GM23338 (cell line): Measurements from ENCODE around the gene ZNF844. TPM values are rescaled to one million over a fixed set of nuclear protein-coding genes. Genes with fewer than 3 reads are reported as not detected.

Experiments
- ATAC-seq: fragments of 200-7000 bp; cut with Tn5 transposase; 3 replicates; pipeline ENCODE4 v1.9.1; 2020
- DNase-seq: peaks from one replicate; pipeline ENCODE4 v3.0.0-alpha.2; 2015; ENCODE audit warnings: low spot score
- H2AFZ ChIP-seq: fragments of 200-600 bp; sonication (generic); 2 replicates; pipeline ENCODE4 v1.8.0; 2016; ENCODE audit warnings: antibody characterized with exemption, mild to moderate bottlenecking, moderate library complexity
- H3F3A ChIP-seq: fragments of 200-600 bp; sonication (generic); replicated peaks from 2 replicates; pipeline ENCODE4 v1.8.0; 2017; ENCODE audit warnings: antibody characterized with exemption, mixed run types, low read depth
- H3K27ac ChIP-seq: fragments of 200-600 bp; sonication (generic); 2 replicates; pipeline ENCODE4 v1.6.1; 2016; ENCODE audit warnings: low read depth
- H3K27me3 ChIP-seq: fragments of 200-600 bp; sonication (generic); 2 replicates; pipeline ENCODE4 v1.8.0; 2016; ENCODE audit warnings: mild to moderate bottlenecking, mixed run types, moderate library complexity; ENCODE audit not compliant: insufficient read depth
- H3K36me3 ChIP-seq: fragments of 200-600 bp; sonication (generic); 2 replicates; pipeline ENCODE4 v1.8.0; 2016; ENCODE audit warnings: mild to moderate bottlenecking; ENCODE audit not compliant: insufficient read depth
- H3K4me1 ChIP-seq: fragments of 200-600 bp; sonication (generic); 2 replicates; pipeline ENCODE4 v1.8.0; 2016; ENCODE audit warnings: mild to moderate bottlenecking, moderate library complexity; ENCODE audit not compliant: insufficient read depth
- H3K4me2 ChIP-seq: fragments of 200-600 bp; sonication (generic); 2 replicates; pipeline ENCODE4 v1.7.1; 2017; ENCODE audit warnings: mixed run types
- H3K4me3 ChIP-seq: fragments of 200-600 bp; sonication (generic); 2 replicates; pipeline ENCODE4 v1.6.1; 2016; ENCODE audit warnings: mixed run types
- H3K79me2 ChIP-seq: fragments of 200-600 bp; sonication (generic); replicated peaks from 2 replicates; pipeline ENCODE4 v1.8.0; 2017; ENCODE audit warnings: mild to moderate bottlenecking; ENCODE audit not compliant: insufficient read depth
- H3K9me2 ChIP-seq: fragments of 200-600 bp; sonication (generic); 2 replicates; pipeline ENCODE4 v1.8.0; 2017; ENCODE audit not compliant: insufficient read depth
- H4K20me1 ChIP-seq: fragments of 200-600 bp; sonication (generic); replicated peaks from 2 replicates; pipeline ENCODE4 v1.8.0; 2017; ENCODE audit warnings: mild to moderate bottlenecking; ENCODE audit not compliant: insufficient read depth
- H3K27ac Mint-ChIP-seq: 2 replicates; pipeline ENCODE4 v1.8.0; 2020; ENCODE audit warnings: inconsistent platforms, mild to moderate bottlenecking, moderate library complexity, mixed read lengths
- H3K27me3 Mint-ChIP-seq: 3 replicates; pipeline ENCODE4 v1.8.0; 2022; ENCODE audit warnings: low read depth, mild to moderate bottlenecking, moderate library complexity, mixed read lengths, inconsistent platforms; ENCODE audit not compliant: insufficient read depth, poor library complexity
- H3K36me3 Mint-ChIP-seq: 3 replicates; pipeline ENCODE4 v1.8.0; 2021; ENCODE audit warnings: low read depth, mild to moderate bottlenecking, inconsistent platforms, moderate library complexity, mixed read lengths
- H3K4me1 Mint-ChIP-seq: 3 replicates; pipeline ENCODE4 v1.8.0; 2020; ENCODE audit warnings: mild to moderate bottlenecking, inconsistent platforms, mixed read lengths
- H3K4me3 Mint-ChIP-seq: 3 replicates; pipeline ENCODE4 v1.8.0; 2021; ENCODE audit warnings: moderate library complexity, mild to moderate bottlenecking, inconsistent platforms, mixed read lengths
- H3K9me3 Mint-ChIP-seq: 3 replicates; pipeline ENCODE4 v1.8.0; 2020; ENCODE audit warnings: moderate library complexity, mild to moderate bottlenecking, inconsistent platforms, mixed read lengths
- CREB1 ChIP-seq: fragments of 250-450 bp; sonication (Bioruptor Pico); IDR thresholded peaks from 2 replicates; pipeline ENCODE4 v1.5.0; 2020; ENCODE audit warnings: low read depth, mild to moderate bottlenecking, moderate library complexity
- EZH2 ChIP-seq: fragments of 200-600 bp; sonication (generic); IDR thresholded peaks from one replicate; pipeline ENCODE4 v1.8.0; 2017; ENCODE audit warnings: antibody characterized with exemption, mild to moderate bottlenecking, low read depth; ENCODE audit not compliant: unreplicated experiment
- EZH2phosphoT487 ChIP-seq: fragments of 200-600 bp; sonication (generic); IDR thresholded peaks from one replicate; pipeline ENCODE4 v1.8.1; 2018; ENCODE audit warnings: antibody characterized with exemption; ENCODE audit not compliant: unreplicated experiment
- JUNB ChIP-seq: IDR thresholded peaks from one replicate; pipeline ENCODE4 v1.6.1; 2016; ENCODE audit warnings: antibody characterized with exemption; ENCODE audit not compliant: unreplicated experiment
- NANOG ChIP-seq: IDR thresholded peaks from 2 replicates; pipeline ENCODE4 v1.6.1; 2016; ENCODE audit warnings: antibody characterized with exemption, borderline replicate concordance
- POLR2AphosphoS5 ChIP-seq: IDR thresholded peaks from 2 replicates; pipeline ENCODE4 v1.6.1; 2016; ENCODE audit warnings: antibody characterized with exemption, low read depth
- STAT1 ChIP-seq: IDR thresholded peaks from one replicate; pipeline ENCODE4 v1.6.1; 2016; ENCODE audit warnings: antibody characterized with exemption; ENCODE audit not compliant: unreplicated experiment
- ZNF331 ChIP-seq: fragments of 250-450 bp; sonication (Bioruptor Pico); IDR thresholded peaks from 2 replicates; pipeline ENCODE4 v1.5.0; 2020; ENCODE audit warnings: low read depth, mild to moderate bottlenecking, moderate library complexity
- ZNF462 ChIP-seq: fragments of 250-450 bp; sonication (Bioruptor Pico); IDR thresholded peaks from 2 replicates; pipeline ENCODE4 v1.5.0; 2020; ENCODE audit warnings: mild to moderate bottlenecking, moderate library complexity
- polyA plus RNA-seq: library from polyadenylated mRNA; unstranded; fragments of >200 nt; fragmentation: Nextera tagmentation; extraction: Ambion mirVana; gene quantifications from 2 replicates; pipeline ENCODE4 v1.2.1, GENCODE V29; 2016
- total RNA-seq: library from RNA; depleted of rRNA; stranded (reverse); fragments of >200 nt; shearing (Covaris generic); gene quantifications from 2 replicates; pipeline ENCODE4 v1.2.3, GENCODE V29; 2014
- TF ChIP-seq, protein P1 (sequence below): IDR thresholded peaks from one replicate; pipeline ENCODE4 v1.6.1; 2018; ENCODE audit warnings: antibody characterized with exemption; ENCODE audit not compliant: unreplicated experiment
- TF ChIP-seq, protein P2 (sequence below), 2 experiments: fragments of 200-600 bp in 1 of 2; sonication (generic) in 1 of 2; conservative IDR thresholded peaks; 2 replicates each; pipeline versions ENCODE4 v1.5.1 to v1.6.1; 2016 to 2017; ENCODE audit warnings: antibody characterized with exemption in 2 of 2, low read depth in 2 of 2, mild to moderate bottlenecking in 2 of 2, moderate library complexity in 1 of 2
- TF ChIP-seq, protein P3 (sequence below): IDR thresholded peaks from 2 replicates; pipeline ENCODE4 v1.6.1; 2016; ENCODE audit warnings: antibody characterized with exemption

Gene ZNF844
- total and polyA plus RNA-seq, 2 experiments from 2014 or later: 2.1 to 10.5 TPM

GRCh38 chr19:12015753-12016116, 48.8 kb upstream of the ZNF844 start (continued):
- TF ChIP-seq ZNF462: no peak

GRCh38 chr19:12034198-12034597, 30.3 kb upstream of the ZNF844 start:
- Histone ChIP-seq H3F3A (0 out of 2 replicates have a peak, but pooled peaks cover 6% of the 10 kb centered on the region), H3K79me2 (no peaks in the 10 kb centered on the region), H4K20me1 (peaks cover 31% of the 10 kb centered on the region), H3K4me2 (peak overlapping the region; percentile 80; the same call in 1 of the 2 replicates), H2AFZ (no peak overlapping the region), H3K4me3 (no peak overlapping the region), H3K27ac (no peak overlapping the region), H3K36me3 (peaks cover 9% of the 10 kb centered on the region; the same call in 1 of the 2 replicates), H3K27me3 (peaks cover 16% of the 10 kb centered on the region), H3K9me2 (no peaks in the 10 kb centered on the region), H3K4me1 (peaks cover 21% of the 10 kb centered on the region)
- Mint-ChIP-seq H3K9me3 (peaks cover 89% of the 10 kb centered on the region), H3K36me3 (peaks cover 41% of the 10 kb centered on the region; the same call in 2 of the 3 replicates), H3K27ac (no peak overlapping the region), H3K4me3 (no peak overlapping the region), H3K27me3 (peaks cover 2% of the 10 kb centered on the region), H3K4me1 (no peaks in the 10 kb centered on the region)
- DNase-seq: no peak
- ATAC-seq: no peak
- no peak for TF ChIP-seq ZNF331
- no peak for TF ChIP-seq POLR2AphosphoS5
- TF ChIP-seq STAT1: no peak
- TF ChIP-seq, protein P1, sequence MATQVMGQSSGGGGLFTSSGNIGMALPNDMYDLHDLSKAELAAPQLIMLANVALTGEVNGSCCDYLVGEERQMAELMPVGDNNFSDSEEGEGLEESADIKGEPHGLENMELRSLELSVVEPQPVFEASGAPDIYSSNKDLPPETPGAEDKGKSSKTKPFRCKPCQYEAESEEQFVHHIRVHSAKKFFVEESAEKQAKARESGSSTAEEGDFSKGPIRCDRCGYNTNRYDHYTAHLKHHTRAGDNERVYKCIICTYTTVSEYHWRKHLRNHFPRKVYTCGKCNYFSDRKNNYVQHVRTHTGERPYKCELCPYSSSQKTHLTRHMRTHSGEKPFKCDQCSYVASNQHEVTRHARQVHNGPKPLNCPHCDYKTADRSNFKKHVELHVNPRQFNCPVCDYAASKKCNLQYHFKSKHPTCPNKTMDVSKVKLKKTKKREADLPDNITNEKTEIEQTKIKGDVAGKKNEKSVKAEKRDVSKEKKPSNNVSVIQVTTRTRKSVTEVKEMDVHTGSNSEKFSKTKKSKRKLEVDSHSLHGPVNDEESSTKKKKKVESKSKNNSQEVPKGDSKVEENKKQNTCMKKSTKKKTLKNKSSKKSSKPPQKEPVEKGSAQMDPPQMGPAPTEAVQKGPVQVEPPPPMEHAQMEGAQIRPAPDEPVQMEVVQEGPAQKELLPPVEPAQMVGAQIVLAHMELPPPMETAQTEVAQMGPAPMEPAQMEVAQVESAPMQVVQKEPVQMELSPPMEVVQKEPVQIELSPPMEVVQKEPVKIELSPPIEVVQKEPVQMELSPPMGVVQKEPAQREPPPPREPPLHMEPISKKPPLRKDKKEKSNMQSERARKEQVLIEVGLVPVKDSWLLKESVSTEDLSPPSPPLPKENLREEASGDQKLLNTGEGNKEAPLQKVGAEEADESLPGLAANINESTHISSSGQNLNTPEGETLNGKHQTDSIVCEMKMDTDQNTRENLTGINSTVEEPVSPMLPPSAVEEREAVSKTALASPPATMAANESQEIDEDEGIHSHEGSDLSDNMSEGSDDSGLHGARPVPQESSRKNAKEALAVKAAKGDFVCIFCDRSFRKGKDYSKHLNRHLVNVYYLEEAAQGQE: no peak
- no peak for TF ChIP-seq EZH2
- no peak for TF ChIP-seq EZH2phosphoT487
- TF ChIP-seq, protein P2, sequence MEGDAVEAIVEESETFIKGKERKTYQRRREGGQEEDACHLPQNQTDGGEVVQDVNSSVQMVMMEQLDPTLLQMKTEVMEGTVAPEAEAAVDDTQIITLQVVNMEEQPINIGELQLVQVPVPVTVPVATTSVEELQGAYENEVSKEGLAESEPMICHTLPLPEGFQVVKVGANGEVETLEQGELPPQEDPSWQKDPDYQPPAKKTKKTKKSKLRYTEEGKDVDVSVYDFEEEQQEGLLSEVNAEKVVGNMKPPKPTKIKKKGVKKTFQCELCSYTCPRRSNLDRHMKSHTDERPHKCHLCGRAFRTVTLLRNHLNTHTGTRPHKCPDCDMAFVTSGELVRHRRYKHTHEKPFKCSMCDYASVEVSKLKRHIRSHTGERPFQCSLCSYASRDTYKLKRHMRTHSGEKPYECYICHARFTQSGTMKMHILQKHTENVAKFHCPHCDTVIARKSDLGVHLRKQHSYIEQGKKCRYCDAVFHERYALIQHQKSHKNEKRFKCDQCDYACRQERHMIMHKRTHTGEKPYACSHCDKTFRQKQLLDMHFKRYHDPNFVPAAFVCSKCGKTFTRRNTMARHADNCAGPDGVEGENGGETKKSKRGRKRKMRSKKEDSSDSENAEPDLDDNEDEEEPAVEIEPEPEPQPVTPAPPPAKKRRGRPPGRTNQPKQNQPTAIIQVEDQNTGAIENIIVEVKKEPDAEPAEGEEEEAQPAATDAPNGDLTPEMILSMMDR (conservative IDR thresholded peaks at IDR 0.05; ENCODE audit: low read depth in 2 of 2): no peak
- no peak for TF ChIP-seq JUNB
- TF ChIP-seq NANOG: no peak
- TF ChIP-seq, protein P3, sequence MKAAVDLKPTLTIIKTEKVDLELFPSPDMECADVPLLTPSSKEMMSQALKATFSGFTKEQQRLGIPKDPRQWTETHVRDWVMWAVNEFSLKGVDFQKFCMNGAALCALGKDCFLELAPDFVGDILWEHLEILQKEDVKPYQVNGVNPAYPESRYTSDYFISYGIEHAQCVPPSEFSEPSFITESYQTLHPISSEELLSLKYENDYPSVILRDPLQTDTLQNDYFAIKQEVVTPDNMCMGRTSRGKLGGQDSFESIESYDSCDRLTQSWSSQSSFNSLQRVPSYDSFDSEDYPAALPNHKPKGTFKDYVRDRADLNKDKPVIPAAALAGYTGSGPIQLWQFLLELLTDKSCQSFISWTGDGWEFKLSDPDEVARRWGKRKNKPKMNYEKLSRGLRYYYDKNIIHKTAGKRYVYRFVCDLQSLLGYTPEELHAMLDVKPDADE: no peak
- TF ChIP-seq CREB1 (CRISPR knock-in tag): no peak
